HG03342 (cell line): Measurements from ENCODE around the gene HDAC10.

ENCODE experiments used
- ATAC-seq: cut with Tn5 transposase; IDR thresholded peaks from one replicate; pipeline ENCODE4 v1.9.1; 2021; ENCODE audit warnings: mild to moderate bottlenecking, moderate library complexity; ENCODE audit not compliant: unreplicated experiment

The HDAC10 gene

DNA sequence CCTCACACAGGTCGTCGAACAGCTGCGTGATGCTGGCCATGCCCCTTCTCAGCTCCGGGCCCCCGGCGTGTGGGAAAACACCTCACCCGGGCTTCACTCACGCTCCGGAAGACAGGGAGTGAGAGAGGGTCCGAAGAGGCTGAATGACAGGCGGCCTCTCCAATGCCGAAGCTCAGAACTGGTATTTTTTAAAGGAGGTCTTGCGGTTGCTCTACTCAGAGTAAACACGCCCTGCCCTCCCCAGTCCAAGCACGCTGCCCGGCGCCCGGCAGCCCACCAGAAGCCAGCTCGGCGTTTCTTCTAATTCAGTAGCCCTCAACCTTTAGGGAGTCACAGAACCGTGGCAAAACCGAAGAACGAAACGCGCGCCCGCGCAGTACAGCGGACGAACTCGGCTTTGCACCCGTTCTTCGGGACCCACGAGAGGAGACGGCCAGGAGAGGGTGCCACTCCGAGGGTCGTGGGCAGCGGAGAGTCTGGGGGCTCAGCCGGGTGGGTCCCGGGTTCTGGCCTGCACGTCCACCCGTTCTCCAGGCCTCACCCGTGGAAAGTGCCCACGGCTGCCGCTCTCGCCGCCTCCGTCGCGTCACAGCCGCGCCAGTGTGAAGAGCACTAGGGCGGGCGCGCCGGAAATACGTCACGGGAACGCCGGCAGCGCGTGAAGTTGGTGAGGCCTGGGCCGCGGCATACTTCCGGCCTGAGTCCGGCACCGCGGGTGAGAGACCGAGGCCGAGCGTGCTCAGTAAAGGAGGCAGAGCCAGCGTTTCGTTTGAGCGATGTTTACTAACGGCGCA, 6.4 kb downstream of the HDAC10 start, which contains the start of gene TUBGCP6:
Gene TUBGCP6, minus strand, starts transcription at position 604 of the 794 bp plus-strand sequence. Its CDS starts 564 bp downstream, at position 40.
- peak; percentile 65 for ATAC-seq

DNA sequence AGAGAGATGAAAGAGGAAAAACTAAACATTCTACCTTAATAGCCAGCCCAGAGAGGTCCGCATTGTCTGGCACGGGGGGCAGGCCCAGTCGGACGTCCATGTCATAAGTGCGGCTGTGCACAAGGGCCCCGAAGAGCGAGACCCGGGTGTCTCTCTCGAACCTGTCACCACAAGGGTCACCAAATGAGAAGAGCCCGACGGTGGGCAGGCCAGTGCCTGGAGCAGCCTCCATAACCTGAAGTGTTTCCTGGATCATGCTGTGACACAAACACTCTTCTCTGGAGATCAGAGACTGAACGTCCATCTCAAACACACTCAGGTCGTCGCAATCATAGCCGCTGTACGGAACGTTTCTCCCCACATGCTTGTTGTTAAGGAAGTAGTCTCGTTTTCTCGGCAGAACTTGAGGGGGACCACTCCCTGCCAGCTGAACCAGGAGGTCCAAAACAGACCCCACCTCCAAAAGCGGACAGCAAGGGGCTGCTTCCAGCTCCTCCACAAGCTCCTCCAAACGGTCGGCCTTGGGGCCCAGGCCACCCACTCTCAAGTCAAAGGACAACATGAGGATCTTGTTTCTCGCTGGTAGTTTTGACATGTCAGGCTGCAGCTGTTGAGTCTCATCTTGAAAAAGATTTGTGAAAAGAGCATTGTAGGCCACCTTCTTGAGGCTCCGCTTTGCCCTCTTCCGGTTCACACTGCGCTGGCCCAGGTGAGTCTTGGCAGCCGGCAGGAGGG, 7.2 kb downstream of the HDAC10 start:
- ATAC-seq: no peak

DNA sequence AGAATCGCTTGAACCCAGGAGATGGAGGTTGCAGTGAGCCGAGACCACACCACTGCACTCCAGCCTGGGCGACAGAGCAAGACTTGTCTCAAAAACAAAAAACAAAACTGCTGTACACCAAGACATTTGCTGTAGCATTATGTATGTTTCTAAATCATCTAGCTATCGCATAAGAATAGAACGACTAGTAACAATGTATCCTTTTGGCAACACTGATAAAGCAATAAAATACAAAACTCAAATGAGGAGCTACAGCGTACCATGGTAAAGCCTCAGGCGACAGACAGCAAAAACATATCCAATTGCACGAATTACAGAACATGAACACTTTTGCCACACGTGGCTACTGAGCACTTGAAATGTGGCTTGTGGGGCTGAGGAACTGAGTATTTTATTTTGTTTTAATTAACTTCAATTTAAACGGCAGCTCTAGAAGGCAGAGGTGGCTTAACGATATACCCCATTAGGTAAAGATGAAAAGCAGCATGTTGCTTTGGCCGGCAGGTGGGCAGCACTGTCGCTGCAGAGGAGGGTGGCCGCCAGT, 8.6 kb downstream of the HDAC10 start:
- no peak for ATAC-seq

DNA sequence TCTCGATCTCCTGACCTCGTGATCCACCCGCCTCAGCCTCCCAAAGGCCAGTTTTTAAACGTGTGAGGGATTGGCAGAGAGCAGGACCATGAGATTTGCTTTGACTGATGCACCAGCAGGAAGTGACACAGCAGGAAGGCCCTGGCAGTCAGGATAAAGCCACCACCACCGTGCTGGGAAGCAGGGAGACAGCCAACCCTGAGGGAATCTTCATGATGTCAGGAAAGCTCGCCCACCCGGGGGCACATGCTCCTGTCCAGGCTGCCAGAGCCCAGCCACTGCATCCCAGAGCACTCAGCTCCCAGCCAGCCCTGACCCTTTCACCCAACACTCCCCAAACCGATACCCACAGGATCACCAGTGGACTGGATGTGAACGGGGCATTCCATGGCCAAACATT, 12.3 kb downstream of the HDAC10 start:
- ATAC-seq: no peak

DNA sequence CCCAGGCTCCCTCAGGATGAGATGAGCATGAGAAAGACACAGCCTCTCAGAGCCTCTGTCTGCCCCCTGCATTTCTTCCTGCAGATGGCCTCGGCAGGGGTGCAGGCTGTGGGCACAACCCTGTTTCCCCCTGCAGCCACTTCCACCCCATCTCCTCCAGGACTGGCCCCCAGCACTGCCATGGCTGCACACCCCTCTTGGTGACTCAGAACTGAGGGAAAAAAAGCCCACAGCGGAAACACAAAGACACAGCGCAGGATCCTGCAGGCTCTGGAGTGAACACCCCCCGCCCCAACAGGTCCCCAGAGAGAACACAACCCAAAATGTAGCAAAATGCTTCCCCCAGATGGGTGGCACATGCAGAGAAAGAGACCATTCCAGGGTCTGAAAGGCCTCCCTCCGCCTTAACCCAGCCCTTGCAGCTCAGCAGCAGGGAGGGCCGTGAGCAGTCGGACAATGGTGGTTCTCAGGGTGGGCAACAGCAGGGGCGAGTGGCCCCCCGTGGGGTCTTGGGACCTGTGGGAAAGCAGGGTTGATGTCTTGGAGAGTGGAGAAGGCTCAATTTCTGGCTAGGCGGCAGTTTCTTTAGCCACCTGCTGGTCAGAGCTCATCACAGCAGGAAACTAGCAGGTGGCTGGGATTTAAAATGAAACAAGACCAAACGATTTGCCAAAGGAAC, 14.2 kb downstream of the HDAC10 start:
- ATAC-seq: no peak

DNA sequence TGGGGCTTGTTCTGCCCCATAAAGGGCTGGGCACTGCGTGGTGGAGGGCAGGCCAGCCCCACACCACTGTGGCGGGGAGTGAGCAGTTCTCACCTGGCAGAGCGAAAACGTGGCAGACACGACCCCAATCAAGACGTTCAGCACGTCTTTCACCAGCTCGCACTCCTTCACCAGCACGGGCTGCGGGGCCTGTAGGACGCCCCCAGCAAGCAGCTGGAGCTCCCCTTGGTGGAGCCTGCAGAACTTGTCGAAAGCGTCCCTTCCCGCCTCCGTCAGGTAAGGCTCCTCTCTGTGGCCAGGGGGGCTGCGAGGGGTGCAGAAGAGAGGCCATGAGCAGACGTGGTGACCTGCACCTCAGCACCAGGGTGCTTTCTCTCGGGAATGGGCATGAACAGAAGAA, 17.8 kb downstream of the HDAC10 start:
- no peak for ATAC-seq

DNA sequence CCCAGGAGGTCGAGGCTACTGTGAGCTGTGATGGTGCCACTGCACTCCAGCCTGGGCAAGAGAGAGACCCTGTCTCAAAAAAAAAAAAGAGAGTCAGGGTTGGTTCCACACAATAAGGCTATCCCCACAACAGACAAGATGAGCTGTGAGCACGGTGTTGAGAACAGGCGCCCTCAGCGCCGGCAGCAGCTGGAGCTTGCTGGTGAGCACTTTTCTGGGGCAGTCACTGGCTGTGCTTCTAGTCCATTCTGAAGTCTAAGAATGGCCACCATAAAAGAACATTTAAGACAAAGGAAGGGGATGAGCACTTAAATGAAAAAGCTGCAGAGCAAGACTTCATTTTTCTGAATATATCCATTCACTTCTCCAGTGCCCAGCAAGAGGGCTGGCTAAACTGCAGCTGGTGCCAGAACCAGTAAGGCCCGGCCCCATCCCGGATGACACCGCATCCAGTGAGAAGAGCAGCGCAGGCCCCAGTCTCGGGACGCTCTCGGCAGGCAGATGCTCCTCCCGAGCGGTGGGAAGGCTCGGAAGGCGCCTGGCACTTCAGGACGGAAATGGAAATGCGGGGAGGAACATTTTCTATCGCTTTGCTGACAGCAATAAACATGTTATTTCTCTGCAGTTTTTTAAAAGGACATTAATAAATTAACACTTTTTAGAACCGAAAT, 18.4 kb downstream of the HDAC10 start:
- no peak for ATAC-seq

DNA sequence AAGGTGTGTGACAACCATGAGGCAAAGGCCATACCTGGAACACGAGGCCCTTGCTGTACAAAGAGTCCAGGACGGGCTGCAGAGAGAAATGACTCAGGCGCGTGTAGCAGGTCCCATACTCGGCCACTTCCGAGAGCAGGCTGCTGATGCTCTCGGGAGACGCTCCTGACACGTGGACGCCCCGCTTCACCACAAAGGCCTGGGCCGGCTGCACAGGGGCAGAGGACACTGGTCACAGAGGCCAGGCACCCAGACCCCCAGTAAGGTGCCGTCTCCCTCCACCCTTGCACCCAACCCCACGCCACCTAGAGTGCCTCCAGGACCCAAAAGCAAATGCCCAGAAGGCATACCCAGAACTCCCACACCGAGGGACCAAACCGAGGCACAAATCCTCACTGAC, 21.7 kb downstream of the HDAC10 start:
- ATAC-seq: no peak

DNA sequence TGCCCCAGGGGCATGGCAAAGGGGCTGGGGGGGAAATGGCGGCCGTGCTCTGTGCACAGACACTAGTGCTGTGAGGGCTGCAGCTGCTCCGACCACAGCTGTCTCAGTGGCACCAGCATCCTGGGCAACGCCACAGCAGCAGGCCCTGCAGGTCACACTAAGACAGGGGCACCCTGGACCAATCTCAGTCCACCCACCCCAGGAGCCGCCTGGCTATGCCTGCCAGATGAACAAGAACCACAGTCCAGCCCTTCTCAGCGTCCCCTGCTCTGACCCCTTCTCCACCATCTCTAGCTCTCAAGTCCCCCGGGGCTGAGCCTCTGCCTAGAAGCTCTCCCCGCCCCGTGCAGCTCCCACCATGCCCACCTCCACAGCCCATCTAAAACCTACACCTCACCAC, 22.7 kb downstream of the HDAC10 start:
- no peak for ATAC-seq

DNA sequence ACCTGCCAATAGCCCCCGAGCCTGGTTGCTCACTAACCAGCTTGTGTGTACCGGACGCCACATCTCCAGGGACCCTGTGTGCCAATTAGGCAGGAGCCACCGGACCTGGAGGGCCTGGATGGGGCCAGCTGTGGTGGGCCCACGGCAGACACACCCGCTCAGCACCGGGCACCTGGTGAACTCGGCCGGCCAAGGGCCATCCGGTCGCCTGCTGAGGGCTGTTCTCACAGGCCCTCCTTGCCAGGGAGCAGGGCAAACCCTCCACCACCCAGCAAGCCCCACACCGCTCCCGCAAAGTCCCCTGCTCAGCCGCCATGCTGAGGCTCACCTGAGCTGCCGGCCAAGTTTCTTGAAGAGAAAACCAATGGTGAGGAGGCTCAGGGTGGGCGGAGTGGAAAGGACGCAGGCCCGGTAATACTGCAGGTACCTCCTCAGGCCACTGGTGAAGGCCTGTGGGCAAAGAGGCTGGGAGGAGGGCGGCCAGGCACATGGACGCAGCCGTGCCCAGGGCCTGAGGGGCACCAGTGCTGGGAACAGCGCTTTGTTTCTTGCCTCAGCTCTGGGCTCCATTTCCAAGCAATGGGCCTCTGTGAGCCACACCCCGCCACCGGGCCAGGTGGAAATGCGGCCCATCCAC, 23.4 kb downstream of the HDAC10 start:
- no peak for ATAC-seq

DNA sequence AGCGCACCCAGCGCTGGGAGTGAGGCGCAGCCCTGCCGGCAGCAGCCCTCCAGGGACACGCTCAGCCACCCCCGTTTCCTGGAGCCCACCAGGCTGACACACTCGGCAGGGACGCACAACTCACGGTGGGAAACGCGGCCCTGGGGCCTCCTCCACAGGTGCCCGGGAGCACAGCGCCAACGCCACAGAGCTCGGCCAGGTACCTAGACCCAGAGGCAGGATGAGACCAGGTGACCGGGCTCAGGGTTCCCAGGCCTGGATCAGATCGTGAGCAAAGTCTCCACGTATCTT, 24.2 kb downstream of the HDAC10 start:
- no peak for ATAC-seq

DNA sequence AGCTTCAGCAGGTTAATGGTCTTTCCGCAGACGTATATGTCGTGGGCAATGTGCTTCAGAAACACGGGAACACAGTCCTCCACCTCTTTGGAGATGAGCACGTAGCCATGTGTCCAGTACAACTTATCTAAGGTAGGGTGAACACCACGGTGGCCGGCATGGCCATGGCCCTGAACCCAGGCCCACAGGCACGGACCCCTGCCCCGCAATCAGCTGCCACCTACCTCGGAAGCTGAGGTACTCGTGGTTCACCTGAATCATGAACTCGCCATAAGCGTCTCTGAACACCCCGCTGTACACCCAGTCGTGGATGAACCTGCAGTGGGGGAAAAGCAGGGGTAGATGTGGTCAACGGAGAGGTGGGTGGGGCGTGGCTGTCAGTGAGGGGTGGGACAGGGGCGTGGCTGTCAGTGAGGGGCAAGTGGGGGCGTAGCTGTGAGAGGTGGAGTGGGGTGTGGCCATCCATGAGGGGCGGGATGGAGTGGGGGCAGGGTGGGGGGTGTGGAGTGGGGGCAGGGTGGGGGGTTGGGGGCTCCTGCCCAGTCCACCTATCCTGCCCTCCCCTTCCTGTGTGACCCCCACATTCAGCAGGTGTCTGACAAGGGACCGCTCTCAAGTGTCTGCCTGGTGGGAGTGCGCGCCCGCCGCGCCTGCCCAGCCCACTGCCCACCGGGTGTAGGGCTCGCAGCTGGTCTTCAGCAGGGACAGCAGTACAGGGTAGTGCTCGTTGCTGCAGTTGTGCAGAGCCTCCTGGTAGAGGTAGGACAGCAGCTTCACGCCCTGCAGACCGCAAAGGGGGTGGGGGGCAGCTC, 24.8 kb downstream of the HDAC10 start:
- no peak for ATAC-seq

DNA sequence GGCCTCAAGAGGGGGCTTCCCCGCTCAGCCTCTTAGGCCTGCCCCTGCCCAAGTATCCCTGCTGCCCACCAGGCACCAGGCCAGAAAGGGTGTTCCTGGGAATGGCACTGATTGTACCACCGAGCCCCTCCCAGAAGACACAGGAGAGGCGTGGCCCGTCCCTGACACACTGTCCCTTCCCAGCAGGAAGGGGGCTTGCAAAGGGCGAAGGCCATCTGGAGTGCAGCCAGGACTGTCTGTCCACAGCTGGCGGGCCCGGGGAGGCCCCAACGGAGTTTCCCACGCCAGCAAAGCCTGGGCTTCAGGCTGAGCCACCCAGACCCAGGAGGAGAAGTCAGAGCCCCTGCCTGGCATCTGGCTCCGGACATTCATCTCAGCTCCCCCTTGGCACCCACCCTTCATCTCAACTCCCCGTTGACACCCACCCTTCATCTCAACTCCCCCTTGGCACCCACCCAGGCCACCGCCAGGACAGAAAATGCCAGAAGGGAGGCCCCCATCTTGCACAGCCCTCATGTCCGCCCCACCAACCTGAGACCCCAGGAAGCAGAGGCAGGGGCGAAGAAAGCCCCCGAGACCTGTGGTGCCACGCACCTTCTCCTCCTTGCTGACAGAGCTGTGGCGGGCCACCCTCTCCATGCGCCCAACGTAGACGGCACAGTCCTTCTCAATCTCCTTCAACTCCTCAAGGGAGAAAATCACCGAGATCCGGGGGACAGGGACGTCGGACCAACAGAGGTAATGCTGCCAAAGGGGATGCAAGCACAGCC, 25.7 kb downstream of the HDAC10 start:
- ATAC-seq: no peak

DNA sequence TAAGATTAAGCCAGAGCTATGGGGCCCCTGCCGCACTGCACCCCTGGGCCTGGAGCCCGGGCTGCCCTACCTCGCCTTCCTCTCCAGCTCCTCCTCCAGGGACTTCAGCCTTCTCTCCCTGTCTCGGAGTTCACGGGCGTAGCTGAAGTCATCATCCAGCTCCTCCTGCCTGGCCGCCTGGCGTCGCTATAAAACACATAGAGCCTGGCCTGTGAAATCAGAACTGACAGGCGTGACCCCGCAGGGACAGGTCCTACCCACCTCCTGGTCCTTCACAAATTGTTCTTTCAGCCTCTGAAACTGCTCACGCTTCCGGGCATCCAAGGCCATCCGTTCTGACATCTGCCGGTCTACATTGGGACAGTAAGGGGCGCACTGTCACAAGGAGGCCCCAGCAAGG, 27.0 kb downstream of the HDAC10 start:
- no peak for ATAC-seq

DNA sequence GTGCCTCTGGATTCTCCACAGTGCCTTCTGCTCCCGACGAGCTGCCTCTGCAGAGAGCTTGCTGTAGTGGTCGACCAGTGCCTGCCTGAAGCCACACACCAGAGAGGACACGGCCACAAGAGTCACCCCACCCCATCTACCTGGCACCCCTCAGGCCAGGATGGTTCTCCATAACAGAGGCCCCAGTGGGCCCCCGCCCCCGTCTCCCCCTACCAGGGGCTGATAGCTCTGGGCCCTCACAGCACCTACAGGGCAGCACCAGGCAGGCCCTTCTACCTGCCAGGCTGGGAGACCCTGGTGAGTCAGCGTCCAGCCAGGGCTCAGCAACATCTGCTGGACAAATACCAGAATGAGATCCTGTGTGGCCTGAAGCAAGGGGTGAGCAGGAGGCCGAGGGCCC, 28.6 kb downstream of the HDAC10 start:
- no peak for ATAC-seq

DNA sequence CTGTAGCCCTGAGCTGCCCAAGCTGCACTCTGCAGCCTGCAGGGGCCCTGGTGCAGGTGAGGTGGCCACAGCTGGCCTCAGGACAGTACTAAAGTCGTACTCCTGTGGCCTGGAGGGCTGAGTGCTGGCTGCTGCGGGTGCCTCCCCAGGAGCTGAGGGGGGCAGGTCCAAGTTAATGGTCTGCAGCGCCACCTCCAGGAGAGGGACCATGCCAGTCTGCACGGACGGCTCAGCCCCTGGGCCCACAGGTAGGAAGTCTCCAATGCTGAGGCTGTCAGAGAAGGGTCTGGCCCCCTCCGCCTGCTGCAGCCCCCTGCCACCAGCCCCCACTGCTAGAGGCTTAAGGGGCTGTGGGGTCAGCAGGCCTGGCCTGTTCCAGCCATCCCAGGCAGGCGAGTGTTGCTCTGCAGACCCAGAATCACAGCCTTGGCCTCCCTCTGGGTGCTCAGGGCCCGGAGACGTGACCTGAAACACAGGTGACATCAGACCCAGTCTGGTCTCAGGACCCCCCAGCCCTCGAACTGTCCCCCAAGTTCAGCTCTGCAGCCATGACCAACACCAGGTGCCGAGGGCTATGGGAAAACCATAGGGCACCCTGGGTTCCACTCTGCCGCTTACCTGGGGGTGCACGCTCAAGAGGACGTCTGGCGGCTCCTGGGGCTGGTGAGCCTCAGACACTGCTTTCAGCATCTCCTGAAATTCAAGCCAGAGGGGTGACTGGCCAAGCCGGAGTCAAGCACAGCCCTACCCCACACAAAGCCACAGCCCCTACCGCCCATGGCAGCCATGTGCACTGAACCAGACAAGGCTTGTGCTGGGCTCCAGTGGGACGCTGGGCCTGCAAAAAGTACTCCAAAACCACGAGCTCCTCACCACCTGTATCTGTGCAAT, 29.4 kb downstream of the HDAC10 start:
- ATAC-seq: no peak

DNA sequence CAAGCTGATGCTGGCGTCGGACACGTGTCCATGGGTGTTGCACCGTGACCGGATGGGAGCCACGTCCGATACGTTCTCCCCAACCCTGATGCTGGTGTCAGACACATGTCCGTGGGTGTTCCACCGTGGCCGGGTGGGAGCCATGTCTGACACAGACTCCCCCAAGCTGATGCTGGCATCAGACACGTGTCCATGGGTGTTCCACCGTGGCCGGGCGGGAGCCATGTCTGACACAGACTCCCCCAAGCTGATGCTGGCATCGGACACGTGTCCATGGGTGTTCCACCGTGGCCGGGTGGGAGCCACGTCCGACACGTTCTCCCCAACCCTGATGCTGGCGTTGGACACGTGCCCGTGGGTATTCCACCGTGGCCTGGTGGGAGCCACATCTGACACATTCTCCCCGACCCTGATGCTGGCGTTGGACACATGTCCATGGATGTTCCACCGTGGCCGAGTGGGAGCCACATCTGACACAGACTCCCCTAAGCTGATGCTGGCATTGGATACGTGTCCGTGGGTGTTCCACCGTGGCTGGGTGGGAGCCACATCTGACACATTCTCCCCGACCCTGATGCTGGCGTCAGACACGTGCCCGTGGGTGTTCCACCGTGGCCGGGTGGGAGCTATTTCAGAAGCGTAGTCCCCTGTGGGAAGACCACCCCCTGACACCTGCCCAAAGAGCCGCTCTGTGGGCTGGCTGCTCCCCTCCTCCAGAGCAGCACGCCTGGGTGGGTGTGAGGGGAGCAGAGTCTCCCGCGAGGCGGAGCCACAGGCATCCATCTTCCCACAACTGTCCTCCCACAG, 30.3 kb downstream of the HDAC10 start:
- ATAC-seq: no peak
